Mesendoderm (in vitro differentiated cells): ENCODE data around the gene COLEC11.

Experiments
- DNase-seq: peaks from one replicate; pipeline ENCODE4 v3.0.0; 2013
- H2AK5ac ChIP-seq: 2 replicates; pipeline ENCODE4 v1.6.1; 2013; ENCODE audit warnings: low read length, inconsistent platforms
- H2BK120ac ChIP-seq: 2 replicates; pipeline ENCODE4 v1.6.1; 2013; ENCODE audit warnings: low read depth, mild to moderate bottlenecking, low read length, moderate library complexity, mixed read lengths
- H2BK15ac ChIP-seq: replicated peaks from 2 replicates; pipeline ENCODE4 v1.6.1; 2013; ENCODE audit warnings: low read depth, mild to moderate bottlenecking, moderate library complexity
- H2BK5ac ChIP-seq: 2 replicates; pipeline ENCODE4 v1.6.1; 2013; ENCODE audit warnings: low read length, inconsistent platforms
- H3K18ac ChIP-seq: 2 replicates; pipeline ENCODE4 v1.6.1; 2013; ENCODE audit warnings: mild to moderate bottlenecking, low read length, mixed read lengths
- H3K23ac ChIP-seq: one replicate; pipeline ENCODE4 v1.6.1; 2013; ENCODE audit warnings: low read length
- H3K27ac ChIP-seq: 2 replicates; pipeline ENCODE4 v1.5.1; 2013; ENCODE audit warnings: low read depth, mild to moderate bottlenecking, inconsistent platforms, low read length, moderate library complexity
- H3K27me3 ChIP-seq: 2 replicates; pipeline ENCODE4 v1.6.1; 2013; ENCODE audit warnings: low read length, control low read depth, mild to moderate bottlenecking, inconsistent platforms; ENCODE audit not compliant: insufficient read depth, poor library complexity
- H3K36me3 ChIP-seq: 2 replicates; pipeline ENCODE4 v1.6.1; 2013; ENCODE audit warnings: low read length, inconsistent platforms; ENCODE audit not compliant: control insufficient read depth, insufficient read depth
- H3K4ac ChIP-seq: one replicate; pipeline ENCODE4 v1.6.1; 2013; ENCODE audit warnings: low read depth, mild to moderate bottlenecking, low read length, moderate library complexity
- H3K4me1 ChIP-seq: 2 replicates; pipeline ENCODE4 v1.6.1; 2013; ENCODE audit warnings: low read depth, low read length, inconsistent platforms; ENCODE audit not compliant: control insufficient read depth
- H3K4me2 ChIP-seq: 2 replicates; pipeline ENCODE4 v1.6.1; 2013; ENCODE audit warnings: low read length
- H3K4me3 ChIP-seq: 2 replicates; pipeline ENCODE4 v1.5.1; 2013; ENCODE audit warnings: mild to moderate bottlenecking, low read length
- H3K56ac ChIP-seq: one replicate; pipeline ENCODE4 v1.6.1; 2013; ENCODE audit warnings: low read length
- H3K79me1 ChIP-seq: 2 replicates; pipeline ENCODE4 v1.6.1; 2013; ENCODE audit warnings: low read length, inconsistent platforms
- H3K79me2 ChIP-seq: 2 replicates; pipeline ENCODE4 v1.6.1; 2013; ENCODE audit warnings: mild to moderate bottlenecking, low read length; ENCODE audit not compliant: control insufficient read depth, insufficient read depth
- H3K9ac ChIP-seq: 2 replicates; pipeline ENCODE4 v1.6.1; 2013; ENCODE audit warnings: low read length, inconsistent platforms
- H4K5ac ChIP-seq: one replicate; pipeline ENCODE4 v1.6.1; 2013; ENCODE audit warnings: low read length
- H4K8ac ChIP-seq: one replicate; pipeline ENCODE4 v1.6.1; 2013; ENCODE audit warnings: low read depth, mild to moderate bottlenecking, control low read depth, low read length, moderate library complexity
- WGBS: extraction: QIAGEN DNeasy Blood & Tissue Kit; methylation state at CpG from one replicate; pipeline ENCODE4 v1.1.7; 2013; ENCODE audit warnings: low lambda C conversion rate, missing lambda C conversion rate; ENCODE audit not compliant: insufficient coverage; ENCODE audit errors: extremely low coverage; 5-methylcytosine and 5-hydroxymethylcytosine counted together

COLEC11 gene

GRCh38 chr2:3580449-3580848 is 14.5 kb upstream of the COLEC11 start:
- Histone ChIP-seq H3K36me3 (peaks cover 28% of the 10 kb centered on the region), H3K27me3 (no peaks in the 10 kb centered on the region), H2BK15ac (no peak overlapping the region), H2BK5ac (no peak overlapping the region), H3K4me1 (peaks cover 3% of the 10 kb centered on the region), H3K23ac (no peak overlapping the region), H2AK5ac (no peak overlapping the region), H3K4ac (no peak overlapping the region), H4K8ac (no peak overlapping the region), H3K9ac (no peak overlapping the region), H3K4me2 (no peak overlapping the region), H3K79me2 (peaks cover 50% of the 10 kb centered on the region), H4K5ac (no peak overlapping the region), H3K79me1 (peaks cover 20% of the 10 kb centered on the region), H3K27ac (no peak overlapping the region), H3K18ac (no peak overlapping the region), H3K56ac (no peak overlapping the region), H2BK120ac (no peak overlapping the region), H3K4me3 (no peak overlapping the region)
- DNase-seq = no peak
- WGBS = no CpG with 5 or more reads among the region's 5 CpGs

- H3K4me3 ChIP-seq = no peak overlapping the region
- H3K56ac ChIP-seq = no peak overlapping the region
- peaks cover 20% of the 10 kb centered on the region for H3K79me1 ChIP-seq
- no peak overlapping the region for H3K18ac ChIP-seq
- no peak overlapping the region for H2BK5ac ChIP-seq
- no peak overlapping the region for H3K23ac ChIP-seq
- H2BK120ac ChIP-seq = no peak overlapping the region
- H3K9ac ChIP-seq = no peak overlapping the region
- no peak overlapping the region for H3K4ac ChIP-seq
- peaks cover 38% of the 10 kb centered on the region for H3K79me2 ChIP-seq
- DNase-seq = no peak
- H3K4me2 ChIP-seq = no peak overlapping the region
- WGBS = no CpG with 5 or more reads among the region's 13 CpGs
- H2BK15ac ChIP-seq = no peak overlapping the region
- peaks cover 3% of the 10 kb centered on the region for H3K4me1 ChIP-seq
- peaks cover 28% of the 10 kb centered on the region for H3K36me3 ChIP-seq
- no peak overlapping the region for H4K5ac ChIP-seq
- no peak overlapping the region for H2AK5ac ChIP-seq
- no peak overlapping the region for H3K27ac ChIP-seq
- H3K27me3 ChIP-seq = no peaks in the 10 kb centered on the region
- no peak overlapping the region for H4K8ac ChIP-seq
These were observed 13.3 kb upstream of the COLEC11 start for GRCh38 chr2:3581367-3582262.

DNA sequence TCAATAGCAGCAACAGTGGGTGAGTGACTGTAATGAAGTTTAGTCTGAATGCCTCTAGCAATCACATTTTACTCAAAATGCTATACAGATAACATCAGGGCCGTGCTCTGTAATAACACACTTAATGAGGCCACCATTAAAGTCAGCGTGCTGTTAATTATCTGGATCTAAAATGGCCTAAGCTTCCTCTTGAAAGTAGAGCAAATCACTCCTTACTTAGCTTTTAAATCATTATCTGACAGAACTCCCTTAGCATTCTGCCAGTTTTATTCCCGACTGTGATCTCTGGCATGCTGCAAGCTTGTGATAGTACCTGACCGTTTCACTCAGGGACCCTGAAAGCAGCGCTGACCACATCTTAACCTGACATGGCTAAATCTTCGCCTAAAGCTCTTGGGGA is 10.8 kb upstream of the COLEC11 start:
- peaks cover 12% of the 10 kb centered on the region for H3K79me1 ChIP-seq
- no peak overlapping the region for H2AK5ac ChIP-seq
- H2BK120ac ChIP-seq = no peak overlapping the region
- no peak overlapping the region for H2BK5ac ChIP-seq
- H3K4ac ChIP-seq = no peak overlapping the region
- H3K4me3 ChIP-seq = no peak overlapping the region
- H3K9ac ChIP-seq = no peak overlapping the region
- no peaks in the 10 kb centered on the region for H3K4me1 ChIP-seq
- H3K79me2 ChIP-seq = peaks cover 15% of the 10 kb centered on the region
- H4K8ac ChIP-seq = no peak overlapping the region
- peaks cover 21% of the 10 kb centered on the region for H3K36me3 ChIP-seq
- no peak overlapping the region for H3K56ac ChIP-seq
- H3K27me3 ChIP-seq = no peaks in the 10 kb centered on the region
- WGBS = no CpG with 5 or more reads among the region's 6 CpGs
- H2BK15ac ChIP-seq = no peak overlapping the region
- no peak overlapping the region for H3K4me2 ChIP-seq
- DNase-seq = no peak
- H3K18ac ChIP-seq = no peak overlapping the region
- H4K5ac ChIP-seq = no peak overlapping the region
- H3K27ac ChIP-seq = no peak overlapping the region
- no peak overlapping the region for H3K23ac ChIP-seq

GRCh38 chr2:3584608-3585260 is 10.2 kb upstream of the COLEC11 start:
- Histone ChIP-seq H3K18ac (no peak overlapping the region), H3K36me3 (peaks cover 17% of the 10 kb centered on the region), H3K4me2 (no peak overlapping the region), H3K27ac (no peak overlapping the region), H3K4me3 (no peak overlapping the region), H3K79me2 (peaks cover 10% of the 10 kb centered on the region), H2BK15ac (no peak overlapping the region), H3K9ac (no peak overlapping the region), H3K27me3 (no peaks in the 10 kb centered on the region), H2AK5ac (no peak overlapping the region), H4K8ac (no peak overlapping the region), H3K4ac (no peak overlapping the region), H3K4me1 (no peaks in the 10 kb centered on the region), H2BK120ac (no peak overlapping the region), H2BK5ac (no peak overlapping the region), H3K56ac (no peak overlapping the region), H4K5ac (no peak overlapping the region), H3K79me1 (peaks cover 8% of the 10 kb centered on the region), H3K23ac (no peak overlapping the region)
- DNase-seq = no peak
- WGBS = no CpG with 5 or more reads among the region's 4 CpGs

- Histone ChIP-seq H3K36me3 (peaks cover 11% of the 10 kb centered on the region), H3K27ac (no peak overlapping the region)
- WGBS = no CpG with 5 or more reads among the region's 29 CpGs
These were observed 9.4 kb upstream of the COLEC11 start for GRCh38 chr2:3585261-3586109.

More at GRCh38 chr2:3585261-3586109, 9.4 kb upstream of the COLEC11 start:
- H3K9ac ChIP-seq = no peak overlapping the region
- no peak overlapping the region for H2BK5ac ChIP-seq
- H2AK5ac ChIP-seq = no peak overlapping the region
- H3K27me3 ChIP-seq = no peaks in the 10 kb centered on the region
- H2BK120ac ChIP-seq = no peak overlapping the region
- no peak overlapping the region for H3K18ac ChIP-seq
- H3K56ac ChIP-seq = no peak overlapping the region
- no peak overlapping the region for H2BK15ac ChIP-seq
- peaks cover 2% of the 10 kb centered on the region for H3K79me1 ChIP-seq
- DNase-seq = no peak
- no peak overlapping the region for H4K8ac ChIP-seq
- no peak overlapping the region for H3K4me3 ChIP-seq
- H3K79me2 ChIP-seq = peaks cover 3% of the 10 kb centered on the region
- H3K23ac ChIP-seq = no peak overlapping the region
- H4K5ac ChIP-seq = no peak overlapping the region
- no peaks in the 10 kb centered on the region for H3K4me1 ChIP-seq
- H3K4ac ChIP-seq = no peak overlapping the region
- no peak overlapping the region for H3K4me2 ChIP-seq
